ACHN (cell line): ENCODE results near the gene TBX3.

Experiments
- DNase-seq: peaks from one replicate; pipeline ENCODE4 v3.0.0-alpha.2; 2015
- in situ Hi-C: cut with HindIII; loops from 2 replicates; pipeline ENCODE4 v1.10.0; 2017; ENCODE audit warnings: low sequenced_read_pairs, low pct_ligation_motif_present, low pct_unique_long_range_greater_than_20kb

The TBX3 gene

DNA sequence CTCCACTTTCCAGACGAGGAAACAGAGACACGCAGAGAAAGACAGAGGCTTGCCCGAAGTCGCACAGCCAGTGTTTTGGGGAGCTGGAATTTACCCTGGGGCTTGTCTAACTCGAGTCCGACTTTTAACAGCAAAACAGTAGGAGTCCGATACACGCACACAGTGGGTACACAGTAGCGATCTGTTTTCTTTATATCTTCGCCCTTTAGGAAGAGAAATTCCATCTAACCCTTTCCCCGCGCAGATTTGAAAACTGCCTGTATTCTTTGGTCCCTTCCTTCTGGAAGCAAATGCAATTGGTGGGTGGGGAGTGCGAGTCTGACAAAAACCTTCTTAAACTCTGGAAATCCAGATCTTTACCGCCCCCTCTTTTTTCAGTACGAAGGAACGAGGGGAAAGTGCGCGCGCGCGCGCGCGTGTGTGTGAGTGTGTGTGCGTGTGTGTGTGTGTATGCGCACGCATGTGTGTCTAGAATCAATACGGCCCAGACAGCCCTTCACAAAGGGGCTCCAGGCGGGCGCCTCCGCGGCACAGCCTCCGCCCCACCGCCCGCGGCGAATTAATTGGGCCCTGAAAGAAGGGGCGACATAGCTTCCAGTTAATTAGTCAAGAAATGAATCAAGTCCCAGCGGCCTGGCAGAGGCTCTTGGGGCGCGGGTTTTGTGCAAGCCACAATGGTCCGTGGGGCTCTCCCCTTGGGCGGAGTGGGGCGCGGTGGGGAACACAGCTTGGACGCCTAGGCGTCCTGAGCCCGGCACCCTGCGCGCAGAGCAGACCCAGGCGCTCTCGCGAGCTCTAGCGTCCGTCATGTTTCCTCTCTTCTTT is 14.0 kb upstream of the TBX3 start:
- in situ Hi-C loops, result no loop called here
- DNase-seq, result no peak

DNA sequence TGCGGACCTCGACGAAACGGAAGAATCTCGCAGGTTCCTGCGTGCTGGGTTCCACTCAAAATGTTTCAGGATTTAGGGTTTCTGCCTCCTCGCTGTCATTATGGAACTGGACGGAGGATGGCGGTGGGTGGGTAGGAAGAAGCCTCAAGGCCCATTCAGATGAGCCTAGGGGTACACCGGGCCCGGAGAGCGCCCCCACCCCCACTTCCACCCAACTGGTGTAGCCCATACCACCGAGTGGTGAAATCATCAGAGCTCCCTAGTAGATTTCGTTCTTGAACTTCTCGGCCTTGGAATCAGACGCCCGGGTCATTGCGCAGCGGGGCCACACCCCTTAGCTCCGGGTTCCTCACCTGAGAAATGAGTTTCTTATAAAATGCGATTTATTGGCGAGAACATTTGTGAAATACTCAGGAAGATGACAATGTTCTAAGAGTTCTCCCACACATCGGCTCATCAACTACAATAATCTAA is 13.3 kb upstream of the TBX3 start:
- in situ Hi-C loops, result no loop called here
- DNase-seq, result no peak

DNA sequence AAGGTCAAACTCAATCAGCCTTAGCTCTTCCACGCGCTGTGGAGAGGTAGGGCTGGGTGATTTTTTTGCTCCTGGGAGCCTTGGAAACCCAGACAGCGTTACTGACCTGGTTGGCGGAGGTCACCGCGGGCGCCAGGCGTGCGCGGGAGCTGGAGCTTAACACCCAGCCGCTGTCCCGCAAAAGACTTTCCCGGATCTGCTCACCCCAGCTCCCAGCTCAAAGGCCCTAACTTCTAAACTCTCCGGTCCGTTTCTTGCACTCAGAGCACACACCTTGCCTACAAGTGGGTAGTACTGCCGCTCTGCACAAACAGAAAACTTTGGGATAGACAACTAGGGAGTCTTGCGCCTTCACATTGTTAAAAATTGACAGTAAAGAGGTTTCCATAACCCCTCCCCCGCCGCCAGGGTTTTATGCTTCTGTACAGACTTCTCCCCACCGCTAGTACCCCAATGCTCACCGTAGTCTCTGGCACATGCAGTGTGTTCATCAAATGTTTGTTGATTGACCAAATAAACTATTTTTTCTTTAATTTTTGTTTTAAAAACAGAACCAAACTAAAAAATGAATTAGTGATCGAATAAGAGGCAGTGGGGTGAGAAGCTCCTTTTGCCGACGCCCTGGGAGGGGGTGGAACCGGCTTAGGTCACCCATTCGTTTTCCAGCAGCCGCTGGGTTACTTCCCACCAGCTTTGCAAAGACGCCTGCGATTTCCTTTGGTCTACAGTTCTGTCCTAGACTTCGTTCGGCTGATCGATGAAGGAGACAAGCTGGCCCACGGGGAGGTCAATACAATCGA is 12.7 kb upstream of the TBX3 start:
- in situ Hi-C loops, result no loop called here
- no peak for DNase-seq

DNA sequence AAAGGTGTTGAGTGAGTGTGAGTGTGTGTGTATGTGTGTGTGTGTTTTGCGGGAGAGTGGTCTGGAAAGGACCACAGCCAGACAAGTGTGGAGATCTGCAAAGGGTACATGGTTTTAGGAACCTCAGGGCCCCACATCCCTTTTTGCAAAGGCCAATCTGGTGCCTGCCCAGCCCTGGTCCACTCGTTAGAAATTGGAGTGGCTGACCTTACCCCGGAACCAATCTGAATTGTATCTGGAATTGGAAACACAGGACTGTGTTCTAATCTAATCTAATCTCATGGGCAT is 11.3 kb upstream of the TBX3 start:
- in situ Hi-C loops, result no loop called here
- no peak for DNase-seq

DNA sequence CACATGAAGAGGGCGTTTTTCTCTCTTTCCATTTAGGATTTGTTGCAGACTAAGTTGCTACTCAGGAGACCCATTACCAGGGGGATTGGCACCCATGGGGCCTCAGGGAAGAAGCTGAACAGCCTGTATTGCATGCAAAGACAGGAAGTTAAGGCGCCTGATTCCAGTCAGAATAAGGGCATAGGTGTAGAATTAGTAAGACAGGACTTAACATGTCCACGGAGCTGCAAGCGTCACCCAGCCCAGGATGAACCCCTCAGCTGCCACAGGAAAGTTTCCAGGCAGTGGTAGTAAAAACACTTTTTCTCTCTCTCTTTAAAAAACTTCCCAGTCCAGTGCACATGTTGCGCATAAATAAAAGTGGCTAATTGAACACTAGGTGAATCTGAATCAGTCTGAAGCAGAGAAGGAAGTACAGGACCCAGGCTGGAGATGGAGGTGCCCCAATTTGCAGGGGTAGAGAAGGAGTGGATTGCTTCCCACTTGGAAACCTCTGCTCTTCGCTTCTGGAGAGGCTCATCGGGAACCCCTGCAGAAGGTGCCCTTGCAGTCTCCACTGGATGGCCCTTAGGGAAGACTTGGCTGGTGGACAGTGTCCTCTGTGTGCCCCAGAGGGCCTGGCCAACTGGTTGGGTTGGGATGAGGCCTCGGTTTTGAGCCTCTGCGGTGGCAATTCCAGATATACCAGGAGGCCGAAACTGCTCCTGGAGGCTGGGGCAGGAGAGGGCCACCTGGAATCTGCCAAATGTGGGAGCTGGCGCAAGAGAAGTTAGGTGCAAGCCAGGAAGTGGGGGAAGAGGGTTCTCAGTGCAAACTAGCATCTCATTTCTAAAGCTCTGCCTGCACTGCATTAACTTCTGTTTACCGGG is 10.7 kb upstream of the TBX3 start:
- in situ Hi-C loops, result no loop called here
- no peak for DNase-seq

DNA sequence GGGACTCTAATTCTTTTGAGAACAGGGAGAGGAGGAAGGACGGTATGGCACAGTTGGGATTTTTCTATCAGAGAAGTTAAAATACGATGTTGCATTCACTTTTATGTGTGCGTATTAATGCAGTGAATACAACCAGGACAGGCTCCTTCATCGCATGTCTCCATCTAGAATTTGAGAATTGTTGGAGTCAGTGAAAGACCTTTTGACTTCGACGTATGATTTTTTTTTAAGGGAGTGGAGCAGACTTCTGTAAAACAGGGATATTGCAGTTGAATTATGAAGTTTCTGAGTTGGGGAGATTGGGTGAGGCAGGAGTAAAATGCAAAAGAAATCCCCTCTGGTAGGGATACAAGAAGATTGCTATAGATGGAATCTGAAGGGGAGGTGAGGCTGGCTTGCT is 9.6 kb upstream of the TBX3 start:
- DNase-seq, result no peak
- in situ Hi-C loops, result no loop called here

DNA sequence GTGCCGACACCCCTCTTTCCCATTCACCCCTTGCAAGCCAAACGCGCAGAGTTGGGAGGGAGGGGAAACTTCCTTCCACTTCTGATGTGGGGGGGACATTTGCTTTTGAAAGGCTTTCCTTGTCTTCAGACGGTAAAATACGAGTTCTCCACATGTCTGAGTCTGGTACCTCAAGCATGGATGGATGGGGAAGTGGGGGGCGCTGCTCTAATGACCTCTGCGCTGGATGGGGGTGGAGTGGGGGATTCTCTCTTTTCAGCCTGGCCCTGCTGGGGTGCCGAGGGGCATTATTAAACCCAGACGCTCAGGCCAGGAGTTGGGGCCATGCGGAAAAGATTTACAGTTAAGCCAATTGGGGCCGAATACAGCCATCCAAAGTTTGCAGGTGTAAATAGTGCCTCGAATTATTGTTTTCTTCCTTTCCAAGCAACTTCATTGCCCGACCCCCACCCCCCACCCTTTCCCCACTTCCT is 9.1 kb upstream of the TBX3 start:
- in situ Hi-C loops, result no loop called here
- no peak for DNase-seq

DNA sequence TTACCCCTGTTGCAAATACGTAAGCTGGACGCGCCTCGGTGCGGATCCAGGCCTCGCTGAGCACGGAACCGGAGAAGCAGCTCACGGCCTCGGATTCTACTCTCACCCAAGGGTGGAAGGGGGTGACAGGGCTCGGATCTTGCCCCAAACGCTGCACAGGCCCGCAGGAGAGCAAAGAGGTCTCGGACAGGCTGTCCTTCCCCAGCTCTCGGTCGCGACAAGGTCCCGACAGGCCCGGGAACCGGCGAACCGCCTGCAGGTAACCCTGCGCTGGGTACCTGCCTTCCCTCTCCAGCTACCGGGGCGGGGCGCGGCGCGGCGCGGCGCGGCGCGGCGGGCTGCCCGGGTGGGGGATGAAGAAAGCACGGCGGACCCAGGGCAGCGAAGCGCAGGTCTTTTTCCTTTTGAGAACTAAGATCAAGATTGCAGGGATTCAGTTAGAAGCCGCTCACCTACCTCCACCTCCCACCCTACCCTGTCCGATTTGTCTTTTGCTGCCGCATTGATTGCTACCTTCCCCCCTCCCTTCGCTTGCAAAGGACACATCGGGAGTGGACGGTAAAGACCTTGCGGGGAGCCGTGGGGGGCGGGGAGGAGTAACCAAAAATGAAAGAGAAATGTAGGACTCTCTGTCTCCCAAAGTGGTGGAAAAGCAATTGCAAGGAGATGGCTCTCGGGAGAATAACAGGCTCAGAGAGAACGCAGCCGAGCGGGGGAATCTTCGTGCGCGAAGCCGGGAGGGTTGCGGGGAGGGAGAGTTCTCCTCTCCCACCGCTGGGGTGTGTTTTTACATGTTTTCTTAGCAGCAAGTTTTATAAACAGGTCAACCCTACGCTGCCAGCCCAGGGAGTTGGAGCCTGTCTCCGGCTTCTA is 8.4 kb upstream of the TBX3 start:
- in situ Hi-C loops, result no loop called here
- no peak for DNase-seq

DNA sequence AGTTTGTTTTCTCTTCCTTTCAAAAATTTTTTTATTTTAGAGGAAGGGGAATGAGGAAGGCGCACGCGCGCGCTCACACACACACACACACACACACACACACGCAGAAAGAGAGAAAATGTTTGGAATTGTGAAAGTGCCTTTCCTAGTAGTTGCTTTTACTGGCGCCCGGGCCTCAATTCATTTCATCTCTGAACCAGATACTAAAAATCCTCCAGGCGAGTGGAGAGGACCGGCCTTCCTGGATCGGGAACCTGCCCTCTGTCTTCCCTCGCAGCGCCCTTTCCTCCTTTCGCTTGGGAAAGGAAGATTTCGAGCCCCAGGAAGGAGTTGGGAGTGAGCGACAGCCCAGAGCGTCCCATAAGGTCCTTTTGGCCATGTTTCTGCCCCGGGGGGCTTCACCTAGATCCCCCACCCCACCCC is 7.8 kb upstream of the TBX3 start:
- DNase-seq, result no peak
- in situ Hi-C loops, result no loop called here

DNA sequence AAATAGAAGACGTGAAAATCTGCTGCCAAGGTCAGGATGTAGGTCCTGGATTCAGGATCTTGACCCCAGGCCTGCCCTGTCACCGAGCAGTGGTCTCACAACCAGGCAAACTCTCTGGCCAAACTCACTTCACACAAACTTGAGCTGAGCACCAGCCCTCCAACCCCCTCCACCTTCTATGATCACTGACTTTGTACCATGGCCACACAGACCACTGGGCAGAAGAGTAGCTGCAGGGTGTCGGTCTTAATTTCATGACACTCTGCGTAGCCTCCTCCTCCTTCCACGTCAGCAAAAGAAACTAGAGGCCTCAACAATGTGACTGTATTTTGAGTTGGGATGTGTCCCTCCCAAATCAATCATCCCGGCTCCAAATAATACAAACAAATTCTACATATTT is 7.2 kb upstream of the TBX3 start:
- in situ Hi-C loops, result no loop called here
- no peak for DNase-seq

DNA sequence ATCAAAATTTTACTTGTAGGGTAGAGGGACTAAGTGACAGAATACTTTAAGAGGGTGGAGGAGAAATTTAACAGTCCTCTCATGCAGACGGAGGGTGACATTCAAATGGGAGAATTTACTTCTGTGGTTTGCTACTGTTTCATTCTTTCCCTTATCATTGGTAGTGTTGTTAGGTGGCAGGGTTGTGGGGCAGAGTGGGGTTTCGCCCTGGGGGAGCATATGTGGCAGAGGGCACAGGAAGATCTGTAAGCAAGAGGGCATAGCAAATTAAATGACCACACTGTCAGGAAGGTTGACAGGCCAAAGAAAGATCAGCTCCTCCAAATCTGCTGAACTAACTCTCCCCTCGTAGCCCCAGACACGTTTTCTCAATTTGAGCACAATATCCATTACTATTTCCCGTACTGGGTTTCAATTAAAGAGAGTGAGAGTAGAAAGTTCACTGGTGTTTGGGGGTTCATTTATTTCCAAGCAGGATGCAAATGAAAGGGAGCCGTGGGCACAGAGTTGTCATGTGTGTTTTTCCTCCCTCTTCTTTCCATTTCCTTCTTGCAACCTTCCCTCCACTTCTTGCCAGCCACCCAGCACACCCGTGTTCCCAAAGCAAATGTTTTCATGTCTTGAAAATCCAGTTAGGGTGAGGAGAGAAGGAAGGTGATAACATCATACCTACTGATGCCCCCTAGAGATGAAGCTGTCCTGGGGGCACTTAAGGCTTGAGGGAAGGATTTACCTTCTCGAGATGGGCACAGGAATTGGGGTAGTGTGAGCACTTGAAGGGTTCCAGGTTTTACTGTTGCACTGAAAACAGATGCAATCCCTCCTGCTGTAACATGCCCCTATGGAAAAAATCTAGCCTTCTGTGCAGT is 6.5 kb upstream of the TBX3 start:
- no peak for DNase-seq
- in situ Hi-C loops, result no loop called here

DNA sequence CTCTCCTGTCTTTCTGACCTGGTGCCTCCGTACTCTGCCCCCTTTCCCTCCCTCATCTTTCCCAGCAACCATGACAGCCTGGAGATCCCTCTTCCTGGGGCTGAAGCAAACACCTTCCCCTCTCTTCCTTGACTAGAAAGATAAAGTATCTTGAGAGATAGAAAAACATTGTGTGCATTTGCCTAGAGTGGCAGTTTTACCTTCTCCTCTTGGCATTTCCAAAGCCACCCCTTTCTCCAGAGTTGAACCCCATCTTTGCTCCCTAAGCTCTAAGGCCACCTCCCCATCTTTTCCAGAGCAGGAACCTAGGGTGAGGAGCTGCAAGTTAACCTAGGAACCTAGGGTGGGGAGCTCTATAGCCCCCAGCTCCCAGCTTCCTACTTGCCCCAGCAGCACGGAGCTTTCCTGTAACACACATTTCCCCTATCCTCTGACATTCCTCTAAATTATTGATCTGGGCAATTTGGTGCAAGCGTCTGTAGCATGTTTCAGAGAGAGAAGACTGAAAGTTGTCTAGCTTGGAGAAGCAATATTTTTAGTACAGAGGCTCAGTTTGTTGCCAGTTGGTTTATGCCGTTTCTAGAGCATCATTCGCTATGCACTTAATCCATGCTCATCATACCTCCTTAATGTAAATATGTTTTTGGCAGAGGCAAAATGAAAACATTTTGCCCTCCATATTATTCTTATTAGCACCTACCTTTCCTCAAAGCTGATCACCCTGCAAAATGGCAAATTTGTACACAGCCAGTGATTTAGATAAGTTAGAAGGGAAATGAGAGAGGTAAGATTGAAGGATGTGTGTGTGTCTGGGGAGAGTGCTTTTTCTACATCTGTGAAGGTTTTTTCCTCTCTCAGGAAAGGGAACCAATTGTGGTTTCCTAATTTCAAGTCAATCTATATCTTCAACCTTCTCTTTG is 5.4 kb upstream of the TBX3 start:
- in situ Hi-C loops, result no loop called here
- no peak for DNase-seq

DNA sequence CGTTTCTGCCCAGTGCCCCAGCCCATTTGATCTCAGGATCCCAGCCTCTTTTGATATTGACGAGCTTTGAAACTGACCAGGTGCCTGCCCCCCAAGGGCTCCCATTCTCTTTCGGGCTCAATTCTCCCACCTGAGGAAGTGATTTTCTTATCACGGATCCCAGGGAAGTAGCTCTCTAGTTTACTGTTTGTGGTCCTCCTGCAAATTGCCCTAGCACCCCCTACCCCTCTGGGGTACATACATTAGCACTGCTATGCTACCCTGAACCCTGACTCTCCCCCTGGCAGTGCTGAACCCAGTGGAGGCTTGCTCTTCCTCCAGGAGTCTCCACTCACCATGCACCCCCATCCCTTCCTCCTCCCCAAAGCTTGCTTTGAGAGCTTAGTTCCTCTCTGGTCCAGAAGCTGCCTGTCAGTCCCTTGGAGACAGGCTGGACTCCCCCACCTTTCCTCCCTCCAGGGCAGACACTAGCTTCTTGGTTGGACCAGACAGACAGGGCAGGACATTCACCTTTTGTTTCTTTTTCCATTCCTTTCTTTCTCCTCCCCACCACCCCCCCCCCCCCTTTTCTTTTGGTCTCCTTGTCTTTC is 4.4 kb upstream of the TBX3 start:
- in situ Hi-C loops, result no loop called here
- no peak for DNase-seq

DNA sequence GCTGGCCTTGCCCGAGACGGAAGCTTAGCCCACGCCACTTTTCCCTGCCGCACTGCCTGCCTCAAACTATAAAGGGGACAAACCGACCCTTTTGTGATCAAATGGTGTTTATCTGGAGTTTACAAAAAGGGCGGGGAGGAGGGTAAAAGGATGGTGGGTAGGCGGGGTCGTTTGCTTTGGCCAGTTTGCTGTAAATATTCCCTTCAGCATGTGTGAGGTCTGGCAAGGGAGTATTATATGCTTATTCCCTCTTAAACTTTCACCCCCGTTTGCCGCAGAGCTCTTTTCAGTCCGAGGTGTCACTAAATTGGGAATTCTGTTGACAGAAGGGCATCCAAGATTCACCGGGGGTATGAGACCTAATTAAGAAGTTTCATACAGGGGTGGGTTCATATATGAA is 3.8 kb upstream of the TBX3 start:
- in situ Hi-C loops, result no loop called here
- DNase-seq, result no peak

DNA sequence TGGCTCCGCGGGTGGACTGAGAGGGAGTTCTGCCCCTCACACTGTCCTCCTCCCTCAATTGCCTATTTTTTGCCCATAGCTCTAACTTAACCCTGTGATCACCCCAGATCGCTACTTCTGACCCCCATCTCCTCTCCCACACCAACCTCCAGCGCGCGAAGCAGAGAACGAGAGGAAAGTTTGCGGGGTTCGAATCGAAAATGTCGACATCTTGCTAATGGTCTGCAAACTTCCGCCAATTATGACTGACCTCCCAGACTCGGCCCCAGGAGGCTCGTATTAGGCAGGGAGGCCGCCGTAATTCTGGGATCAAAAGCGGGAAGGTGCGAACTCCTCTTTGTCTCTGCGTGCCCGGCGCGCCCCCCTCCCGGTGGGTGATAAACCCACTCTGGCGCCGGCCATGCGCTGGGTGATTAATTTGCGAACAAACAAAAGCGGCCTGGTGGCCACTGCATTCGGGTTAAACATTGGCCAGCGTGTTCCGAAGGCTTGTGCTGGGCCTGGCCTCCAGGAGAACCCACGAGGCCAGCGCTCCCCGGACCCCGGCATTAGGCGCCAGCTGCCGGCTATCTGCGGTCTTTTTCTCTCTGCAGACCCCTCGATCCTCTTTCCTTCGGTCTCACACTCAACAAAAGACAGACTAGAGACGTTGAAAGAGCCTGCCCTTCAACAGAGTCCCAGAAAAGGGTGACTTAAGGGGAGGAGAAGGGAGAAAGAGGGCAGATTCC is 3.0 kb upstream of the TBX3 start:
- DNase-seq, result no peak
- in situ Hi-C loops, result no loop called here

DNA sequence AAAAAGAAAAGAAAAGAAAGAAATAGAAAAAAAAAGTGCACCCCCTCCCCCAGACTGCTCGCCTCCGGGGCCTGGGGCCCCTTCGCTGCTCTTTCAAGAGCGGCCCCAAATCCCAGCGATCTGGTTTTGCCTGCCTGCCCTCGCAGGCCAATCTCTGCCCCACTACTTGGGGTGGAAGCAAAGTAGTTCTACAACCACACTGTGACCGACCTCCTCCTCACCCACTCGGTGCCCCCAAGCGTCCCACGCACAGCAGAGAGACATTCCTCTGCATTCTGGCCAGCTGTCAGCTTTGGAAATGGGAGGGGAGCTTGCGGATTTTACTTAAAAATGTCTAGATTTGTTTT is 2.4 kb upstream of the TBX3 start:
- no peak for DNase-seq
- in situ Hi-C loops, result no loop called here
